Vagina (tissue), 2 donors: ENCODE measurements around the gene MRPS22.

Experiments used
- POLR2A ChIP-seq, 2 donors: fragments of 450-650 bp; IDR thresholded peaks; one replicate each; pipeline ENCODE4 v1.6.1; 2017; ENCODE audit warnings: antibody characterized with exemption in 2 of 2, mild to moderate bottlenecking in 2 of 2, moderate library complexity in 2 of 2
- POLR2AphosphoS5 ChIP-seq, 2 donors: sonication (generic); formaldehyde crosslinking; IDR thresholded peaks; one replicate each; pipeline ENCODE4 v1.9.0; 2017; ENCODE audit warnings: antibody characterized with exemption in 2 of 2, mild to moderate bottlenecking in 2 of 2, low read depth in 1 of 2; ENCODE audit not compliant: insufficient read depth in 1 of 2
- TF ChIP-seq, protein P1 (sequence below), 3 experiments: fragments of 450-650 bp in 2 of 3; fragments of 200-600 bp in 1 of 3; sonication (generic) in 1 of 3; IDR thresholded peaks; one replicate each; pipeline ENCODE4 v1.5.1; 2017 to 2019; ENCODE audit warnings: antibody characterized with exemption in 3 of 3, mild to moderate bottlenecking in 2 of 3, moderate library complexity in 2 of 3

DNA sequence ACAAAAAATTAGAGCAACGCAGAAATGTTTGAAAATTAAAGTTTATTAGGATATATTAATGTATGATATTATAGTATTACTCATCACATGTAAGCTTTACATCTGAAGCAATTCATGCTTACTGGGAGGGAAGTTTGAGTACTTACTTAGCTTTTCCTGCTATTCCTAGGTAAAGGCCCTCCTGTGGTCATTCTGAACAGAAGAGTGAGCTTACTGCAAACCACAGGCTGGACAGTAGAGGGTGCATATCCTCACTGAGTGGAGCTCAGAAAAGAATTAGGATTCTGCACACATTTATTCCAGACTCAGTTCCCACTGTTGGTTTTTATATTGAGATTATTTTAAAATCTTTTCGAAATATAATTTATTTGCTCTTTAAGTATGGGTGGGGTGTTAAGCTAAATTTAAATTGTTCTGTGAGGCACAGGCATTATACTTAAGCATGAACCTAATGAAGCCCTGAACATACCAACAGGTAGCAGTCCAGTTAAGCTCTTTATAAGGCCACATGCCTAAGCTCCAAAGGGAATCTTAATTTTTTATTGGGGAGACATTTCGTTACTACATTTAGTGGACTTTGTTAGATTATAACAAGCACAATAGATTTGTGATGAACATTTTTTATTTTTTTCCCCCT lies 10.2 kb downstream of the MRPS22 start:
- no peak for TF ChIP-seq POLR2A (IDR thresholded peaks at IDR 0.05)
- TF ChIP-seq, protein P1, sequence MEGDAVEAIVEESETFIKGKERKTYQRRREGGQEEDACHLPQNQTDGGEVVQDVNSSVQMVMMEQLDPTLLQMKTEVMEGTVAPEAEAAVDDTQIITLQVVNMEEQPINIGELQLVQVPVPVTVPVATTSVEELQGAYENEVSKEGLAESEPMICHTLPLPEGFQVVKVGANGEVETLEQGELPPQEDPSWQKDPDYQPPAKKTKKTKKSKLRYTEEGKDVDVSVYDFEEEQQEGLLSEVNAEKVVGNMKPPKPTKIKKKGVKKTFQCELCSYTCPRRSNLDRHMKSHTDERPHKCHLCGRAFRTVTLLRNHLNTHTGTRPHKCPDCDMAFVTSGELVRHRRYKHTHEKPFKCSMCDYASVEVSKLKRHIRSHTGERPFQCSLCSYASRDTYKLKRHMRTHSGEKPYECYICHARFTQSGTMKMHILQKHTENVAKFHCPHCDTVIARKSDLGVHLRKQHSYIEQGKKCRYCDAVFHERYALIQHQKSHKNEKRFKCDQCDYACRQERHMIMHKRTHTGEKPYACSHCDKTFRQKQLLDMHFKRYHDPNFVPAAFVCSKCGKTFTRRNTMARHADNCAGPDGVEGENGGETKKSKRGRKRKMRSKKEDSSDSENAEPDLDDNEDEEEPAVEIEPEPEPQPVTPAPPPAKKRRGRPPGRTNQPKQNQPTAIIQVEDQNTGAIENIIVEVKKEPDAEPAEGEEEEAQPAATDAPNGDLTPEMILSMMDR (IDR thresholded peaks at IDR 0.05) = no peak
- no peak for TF ChIP-seq POLR2AphosphoS5 (IDR thresholded peaks at IDR 0.05; ENCODE audit: insufficient read depth in 1 of 2, low read depth in 1 of 2)
